AG04450 (cell line): ENCODE data around the gene WDR74. TPM values are rescaled to one million over a fixed set of nuclear protein-coding genes. Genes with fewer than 3 reads are reported as not detected.

Experiments used
- CTCF ChIA-PET: fragments of 300-600, 350-600 bp; formaldehyde crosslinking; extraction: SDS; loops from one replicate; lab custom pipeline; 2022; ENCODE audit warnings: antibody characterized with exemption, inconsistent platforms; lab: Charles Lee
- POLR2A ChIA-PET: fragments of 350-600 bp; formaldehyde crosslinking; extraction: SDS; loops from one replicate; lab custom pipeline; 2021; ENCODE audit warnings: antibody characterized with exemption, inconsistent platforms; lab: Yijun Ruan, JAX
- DNase-seq: peaks from one replicate; pipeline ENCODE4 v3.0.0-alpha.2; 2011; ENCODE audit warnings: low read depth, low spot score
- H3K27ac ChIP-seq: one replicate; pipeline ENCODE4 v1.5.1; 2012; ENCODE audit warnings: low read depth, low read length, control low read depth
- H3K27me3 ChIP-seq: one replicate; pipeline ENCODE4 v1.6.0; 2012; ENCODE audit warnings: low read length; ENCODE audit not compliant: control insufficient read depth, insufficient read depth
- H3K4me3 ChIP-seq: 2 replicates; pipeline ENCODE4 v1.5.1; 2011; ENCODE audit warnings: mild to moderate bottlenecking, low read depth, low read length, control low read depth
- H3K9me3 ChIP-seq: 2 replicates; pipeline ENCODE4 v1.5.1; 2012; ENCODE audit warnings: low read length; ENCODE audit not compliant: control insufficient read depth, insufficient read depth
- polyA plus RNA-seq: library from polyadenylated mRNA; depleted of rRNA; stranded (reverse); fragments of >200 nt; gene quantifications from 2 replicates; pipeline ENCODE4 v1.2.3, GENCODE V29; 2011
- TF ChIP-seq, protein P1 (sequence below): IDR thresholded peaks from 2 replicates; pipeline ENCODE4 v1.5.1; 2011; ENCODE audit warnings: low read depth, low read length, control low read depth, inconsistent platforms

WDR74 gene
- polyA plus RNA-seq, 1 experiment: 18.0 TPM

- TF ChIP-seq, protein P1, sequence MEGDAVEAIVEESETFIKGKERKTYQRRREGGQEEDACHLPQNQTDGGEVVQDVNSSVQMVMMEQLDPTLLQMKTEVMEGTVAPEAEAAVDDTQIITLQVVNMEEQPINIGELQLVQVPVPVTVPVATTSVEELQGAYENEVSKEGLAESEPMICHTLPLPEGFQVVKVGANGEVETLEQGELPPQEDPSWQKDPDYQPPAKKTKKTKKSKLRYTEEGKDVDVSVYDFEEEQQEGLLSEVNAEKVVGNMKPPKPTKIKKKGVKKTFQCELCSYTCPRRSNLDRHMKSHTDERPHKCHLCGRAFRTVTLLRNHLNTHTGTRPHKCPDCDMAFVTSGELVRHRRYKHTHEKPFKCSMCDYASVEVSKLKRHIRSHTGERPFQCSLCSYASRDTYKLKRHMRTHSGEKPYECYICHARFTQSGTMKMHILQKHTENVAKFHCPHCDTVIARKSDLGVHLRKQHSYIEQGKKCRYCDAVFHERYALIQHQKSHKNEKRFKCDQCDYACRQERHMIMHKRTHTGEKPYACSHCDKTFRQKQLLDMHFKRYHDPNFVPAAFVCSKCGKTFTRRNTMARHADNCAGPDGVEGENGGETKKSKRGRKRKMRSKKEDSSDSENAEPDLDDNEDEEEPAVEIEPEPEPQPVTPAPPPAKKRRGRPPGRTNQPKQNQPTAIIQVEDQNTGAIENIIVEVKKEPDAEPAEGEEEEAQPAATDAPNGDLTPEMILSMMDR: no peak
- POLR2A ChIA-PET: interaction anchor here (0.6 to 1.1 kb wide), 3 partner anchors 8 to 98 kb away, joined by 3 to 8 read pairs (median 5); partner anchors contain the start of gene TEX54
- Histone ChIP-seq H3K27ac (no peak overlapping the region), H3K27me3 (no peaks in the 10 kb centered on the region), H3K4me3 (no peak overlapping the region), H3K9me3 (peaks cover 4% of the 10 kb centered on the region; the same call in 1 of the 2 replicates)
- no peak for DNase-seq
- CTCF ChIA-PET: interaction anchor here (0.6 to 2.9 kb wide), 2 partner anchors 9 to 10 kb away, joined by 5 to 13 read pairs; partner anchors contain the start of gene TMEM179B
These were observed 43.1 kb downstream of the WDR74 start for GRCh38 chr11:62796281-62796680.

GRCh38 chr11:62794201-62794775 lies 45.1 kb downstream of the WDR74 start:
- Histone ChIP-seq H3K27ac (no peak overlapping the region), H3K27me3 (no peaks in the 10 kb centered on the region), H3K9me3 (peaks cover 4% of the 10 kb centered on the region; the same call in 1 of the 2 replicates), H3K4me3 (no peak overlapping the region)
- no peak for DNase-seq
- POLR2A ChIA-PET: interaction anchor here (0.7 to 1.5 kb wide), 4 partner anchors 10 to 47 kb away, joined by 3 to 7 read pairs (median 4); partner anchors contain the start of gene NXF1
- CTCF ChIA-PET: interaction anchor here (2.9 kb wide), 1 partner anchor 8 kb away, joined by 13 read pairs; no protein-coding TSS in a partner anchor
- TF ChIP-seq, protein P1: no peak

GRCh38 chr11:62792202-62792575 lies 47.2 kb downstream of the WDR74 start:
- Histone ChIP-seq H3K27ac (peak overlapping the region; percentile 77), H3K27me3 (no peaks in the 10 kb centered on the region), H3K4me3 (peak overlapping the region; percentile 35), H3K9me3 (peaks cover 4% of the 10 kb centered on the region; the same call in 1 of the 2 replicates)
- POLR2A ChIA-PET: interaction anchor here (0.9 to 1.3 kb wide), 2 partner anchors 12 to 65 kb away, joined by 3 to 4 read pairs; partner anchors contain the start of gene HNRNPUL2
- TF ChIP-seq, protein P1: no peak
- no peak for DNase-seq
- CTCF ChIA-PET: no interaction called here

GRCh38 chr11:62791501-62792201 lies 47.7 kb downstream of the WDR74 start, which contains the start of gene TMEM223:
TSS of gene TMEM223 (minus strand) at chr11:62792006. CDS start at chr11:62791994, 12 bp downstream.
- no peak for DNase-seq
- TF ChIP-seq, protein P1: no peak
- Histone ChIP-seq H3K27me3 (no peaks in the 10 kb centered on the region), H3K4me3 (peak within 1 kb of the TSS; percentile 92), H3K9me3 (peaks cover 4% of the 10 kb centered on the region; the same call in 1 of the 2 replicates), H3K27ac (peak within 1 kb of the TSS; percentile 77)
- CTCF ChIA-PET: no interaction called here
- POLR2A ChIA-PET: interaction anchor here (1.3 to 1.5 kb wide), 3 partner anchors 49 to 126 kb away, joined by 4 to 7 read pairs (median 4); partner anchors contain the start of genes C11orf98, CSKMT, LBHD1 and UQCC3
